GM21367 (cell line): ENCODE measurements around the gene BSN.

Experiments
- ATAC-seq: cut with Tn5 transposase; IDR thresholded peaks from one replicate; pipeline ENCODE4 v1.9.1; 2021; ENCODE audit not compliant: unreplicated experiment

The BSN gene, protein sequence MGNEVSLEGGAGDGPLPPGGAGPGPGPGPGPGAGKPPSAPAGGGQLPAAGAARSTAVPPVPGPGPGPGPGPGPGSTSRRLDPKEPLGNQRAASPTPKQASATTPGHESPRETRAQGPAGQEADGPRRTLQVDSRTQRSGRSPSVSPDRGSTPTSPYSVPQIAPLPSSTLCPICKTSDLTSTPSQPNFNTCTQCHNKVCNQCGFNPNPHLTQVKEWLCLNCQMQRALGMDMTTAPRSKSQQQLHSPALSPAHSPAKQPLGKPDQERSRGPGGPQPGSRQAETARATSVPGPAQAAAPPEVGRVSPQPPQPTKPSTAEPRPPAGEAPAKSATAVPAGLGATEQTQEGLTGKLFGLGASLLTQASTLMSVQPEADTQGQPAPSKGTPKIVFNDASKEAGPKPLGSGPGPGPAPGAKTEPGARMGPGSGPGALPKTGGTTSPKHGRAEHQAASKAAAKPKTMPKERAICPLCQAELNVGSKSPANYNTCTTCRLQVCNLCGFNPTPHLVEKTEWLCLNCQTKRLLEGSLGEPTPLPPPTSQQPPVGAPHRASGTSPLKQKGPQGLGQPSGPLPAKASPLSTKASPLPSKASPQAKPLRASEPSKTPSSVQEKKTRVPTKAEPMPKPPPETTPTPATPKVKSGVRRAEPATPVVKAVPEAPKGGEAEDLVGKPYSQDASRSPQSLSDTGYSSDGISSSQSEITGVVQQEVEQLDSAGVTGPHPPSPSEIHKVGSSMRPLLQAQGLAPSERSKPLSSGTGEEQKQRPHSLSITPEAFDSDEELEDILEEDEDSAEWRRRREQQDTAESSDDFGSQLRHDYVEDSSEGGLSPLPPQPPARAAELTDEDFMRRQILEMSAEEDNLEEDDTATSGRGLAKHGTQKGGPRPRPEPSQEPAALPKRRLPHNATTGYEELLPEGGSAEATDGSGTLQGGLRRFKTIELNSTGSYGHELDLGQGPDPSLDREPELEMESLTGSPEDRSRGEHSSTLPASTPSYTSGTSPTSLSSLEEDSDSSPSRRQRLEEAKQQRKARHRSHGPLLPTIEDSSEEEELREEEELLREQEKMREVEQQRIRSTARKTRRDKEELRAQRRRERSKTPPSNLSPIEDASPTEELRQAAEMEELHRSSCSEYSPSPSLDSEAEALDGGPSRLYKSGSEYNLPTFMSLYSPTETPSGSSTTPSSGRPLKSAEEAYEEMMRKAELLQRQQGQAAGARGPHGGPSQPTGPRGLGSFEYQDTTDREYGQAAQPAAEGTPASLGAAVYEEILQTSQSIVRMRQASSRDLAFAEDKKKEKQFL (N-terminal part only)

DNA sequence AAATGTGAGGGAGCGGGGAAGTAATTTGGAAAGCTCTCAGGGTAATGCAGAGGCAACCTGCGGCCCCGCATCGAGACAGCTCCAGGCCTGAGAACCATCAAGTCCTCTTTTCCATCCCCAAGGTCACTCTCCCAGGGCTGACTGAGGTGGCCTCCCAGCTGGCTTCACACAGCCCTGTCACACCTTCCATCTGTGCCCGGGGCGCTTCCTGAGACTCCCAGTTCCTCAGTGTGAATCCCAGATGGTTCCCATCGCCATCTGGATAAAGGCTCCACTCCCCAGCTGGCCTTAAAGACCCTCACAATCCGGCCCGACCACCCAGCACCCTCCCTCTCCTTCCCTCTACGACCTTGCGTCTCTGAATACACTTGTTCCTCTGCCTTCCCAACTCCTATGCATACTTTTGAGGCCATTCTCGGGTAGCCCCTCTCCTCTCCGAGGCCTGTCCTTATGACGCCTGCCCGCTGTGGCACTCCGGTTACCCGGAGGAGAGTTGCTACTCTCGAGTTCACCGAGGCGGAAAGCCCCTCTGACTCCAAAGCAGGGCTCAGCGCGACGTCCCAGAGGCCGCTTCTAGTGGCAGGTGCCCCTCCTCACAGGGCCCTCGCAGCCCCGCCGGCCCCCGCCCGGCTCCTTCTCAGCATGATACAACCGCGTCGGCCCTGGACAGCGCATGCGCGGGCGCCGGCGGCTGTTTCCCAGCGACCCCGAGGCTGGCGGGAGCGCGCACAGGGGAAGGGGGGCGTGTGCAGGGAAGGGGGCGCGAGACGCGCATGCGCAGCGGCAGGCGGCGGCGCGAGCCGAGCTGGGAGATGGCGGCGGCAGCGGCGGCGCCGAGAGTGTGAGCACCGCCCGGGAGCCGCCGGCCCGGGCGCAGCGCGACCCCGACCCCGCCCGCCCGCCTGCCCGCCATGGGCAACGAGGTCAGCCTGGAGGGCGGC lies at the start of gene BSN:
BSN (plus strand) TSS at position 786 of the 941 bp plus-strand sequence; CDS start at position 912, 126 bp downstream.
- peak; percentile 65 for ATAC-seq

DNA sequence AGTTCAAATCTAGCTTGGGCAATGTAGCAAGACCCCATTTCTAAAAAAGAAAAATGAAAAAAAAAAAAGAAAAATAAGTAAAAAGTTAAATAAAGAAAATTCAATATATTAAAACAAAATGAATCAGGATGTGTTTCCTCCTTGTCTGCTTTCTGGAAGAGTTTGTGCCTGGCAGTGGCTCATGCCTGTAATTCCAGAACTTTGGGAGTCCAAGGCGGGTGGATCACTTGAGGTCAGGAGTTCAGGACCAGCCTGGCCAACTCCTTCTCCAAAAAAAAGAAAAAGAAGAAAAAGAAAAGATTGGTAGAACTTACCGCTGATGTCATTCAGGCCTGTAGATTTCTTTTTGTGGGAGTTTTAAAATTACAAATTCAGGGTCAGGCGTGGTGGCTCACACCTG lies 47.4 kb upstream of the BSN start:
- no peak for ATAC-seq

DNA sequence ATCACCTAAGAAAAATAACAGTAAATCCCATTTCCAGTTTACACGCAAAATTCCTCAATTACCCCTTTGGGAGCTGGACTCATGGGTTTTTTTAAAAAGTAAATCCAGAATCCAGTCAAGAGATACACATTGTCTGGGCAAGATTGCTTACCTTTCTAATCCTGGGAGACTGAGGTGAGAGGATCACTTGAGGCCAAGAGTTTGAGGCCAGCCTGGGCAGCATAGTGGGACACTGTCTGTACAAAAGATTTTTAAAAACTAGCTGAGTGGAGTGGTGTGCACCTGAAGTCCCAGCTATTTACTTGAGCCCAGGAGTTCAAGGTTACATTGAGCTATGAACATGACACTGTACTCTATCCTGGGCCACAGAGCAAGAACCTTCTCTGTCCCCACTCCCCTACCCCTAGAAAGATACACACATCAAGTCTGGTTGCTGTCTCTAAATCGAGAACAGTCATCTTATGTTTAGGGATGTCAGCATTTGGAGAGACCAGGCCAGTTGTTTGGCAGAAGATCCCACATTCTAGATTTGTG lies 45.2 kb upstream of the BSN start:
- no peak for ATAC-seq

DNA sequence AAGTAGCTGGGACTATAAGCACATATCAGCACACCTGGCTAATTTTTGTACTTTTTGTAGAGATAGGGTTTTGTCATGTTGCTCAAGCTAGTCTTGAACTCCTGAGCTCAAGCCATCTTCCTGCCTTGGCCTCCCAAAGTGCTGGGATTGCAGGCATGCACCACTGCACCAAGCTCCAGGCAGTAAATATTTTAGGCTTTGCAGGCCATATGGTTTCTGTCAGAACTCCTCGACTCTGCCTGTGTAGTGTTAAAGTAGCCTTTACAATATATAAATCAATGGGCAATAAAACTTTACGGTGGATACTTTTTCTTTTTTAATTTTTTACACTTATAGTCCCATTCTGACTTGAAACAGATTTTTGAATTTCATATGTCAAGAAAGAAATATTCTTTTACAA lies 42.6 kb upstream of the BSN start:
- ATAC-seq, result no peak

DNA sequence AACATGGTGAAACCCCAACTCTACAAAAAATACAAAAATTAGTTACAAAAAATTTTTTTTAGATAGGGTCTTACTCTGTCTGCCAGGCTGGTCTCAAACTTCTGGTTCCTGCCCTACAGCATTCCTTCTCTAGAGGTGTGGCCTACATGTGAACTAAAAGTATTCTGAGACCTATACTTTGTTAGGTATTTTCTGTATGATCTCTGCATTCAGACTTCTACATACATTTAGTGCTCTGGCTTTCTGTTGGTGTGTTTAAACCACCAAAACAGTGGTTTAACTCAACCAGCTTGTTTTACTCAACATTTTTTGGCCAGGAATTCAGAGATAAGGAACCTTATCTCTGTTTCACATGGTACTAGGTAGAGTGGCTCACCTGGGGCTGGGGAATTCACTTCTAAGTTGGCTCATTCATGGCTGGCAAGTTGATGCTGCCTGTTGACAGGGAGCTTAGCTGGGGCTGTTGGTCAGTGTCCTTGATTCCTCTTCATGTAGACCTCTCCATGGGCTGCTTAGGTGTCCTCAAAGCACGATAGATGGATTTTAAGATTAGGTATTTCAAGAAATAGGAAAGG lies 41.4 kb upstream of the BSN start:
- no peak for ATAC-seq

DNA sequence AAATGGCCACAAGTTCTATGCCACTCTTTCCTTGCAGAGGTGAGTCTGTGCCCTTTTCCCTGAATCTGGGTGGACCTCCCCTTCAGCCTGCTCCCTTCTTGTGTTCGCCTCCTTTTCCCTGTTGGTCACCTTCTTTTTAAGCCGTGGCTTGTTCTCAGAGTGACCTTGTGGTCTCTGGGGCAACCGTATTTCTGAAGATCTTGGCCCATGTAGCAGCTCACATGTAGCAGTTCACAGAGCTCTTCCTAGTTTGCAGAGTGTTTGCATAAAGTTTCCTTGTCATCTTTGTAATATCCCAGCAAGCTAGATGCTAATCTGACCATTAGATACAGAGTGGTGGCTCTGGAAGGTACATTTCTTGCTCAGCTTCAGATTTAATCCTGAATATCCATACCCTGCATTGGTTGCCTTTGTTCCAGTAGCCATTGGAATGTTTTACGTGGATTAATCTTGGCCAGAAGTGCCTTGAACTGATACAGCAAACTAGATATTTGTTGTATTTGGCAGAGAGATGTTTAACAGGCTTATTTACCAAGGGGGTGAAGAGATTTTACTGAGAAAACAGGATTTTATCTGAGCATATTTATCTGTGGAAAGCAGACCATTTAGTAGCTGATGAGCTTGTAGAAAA lies 40.7 kb upstream of the BSN start:
- no peak for ATAC-seq

DNA sequence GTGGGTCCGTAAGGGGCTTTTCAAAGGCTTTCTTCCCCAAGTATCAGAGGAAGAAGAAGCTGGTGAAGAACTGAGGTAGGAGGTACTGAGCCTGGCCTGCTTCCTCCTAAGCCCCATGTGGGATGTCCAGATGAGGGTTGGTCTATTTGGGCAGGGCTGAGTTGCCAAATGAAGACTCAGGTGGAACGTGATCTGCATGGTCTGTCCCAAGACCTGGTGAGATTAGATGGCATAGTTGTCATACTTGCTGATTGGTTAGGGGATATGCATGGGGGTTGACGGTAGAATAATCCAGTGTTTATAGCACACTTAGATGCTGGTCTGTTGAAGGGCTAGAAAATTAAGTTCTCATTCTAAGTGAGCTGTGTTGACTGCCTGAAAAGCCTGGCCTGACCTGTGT lies 36.3 kb upstream of the BSN start:
- ATAC-seq, result no peak

DNA sequence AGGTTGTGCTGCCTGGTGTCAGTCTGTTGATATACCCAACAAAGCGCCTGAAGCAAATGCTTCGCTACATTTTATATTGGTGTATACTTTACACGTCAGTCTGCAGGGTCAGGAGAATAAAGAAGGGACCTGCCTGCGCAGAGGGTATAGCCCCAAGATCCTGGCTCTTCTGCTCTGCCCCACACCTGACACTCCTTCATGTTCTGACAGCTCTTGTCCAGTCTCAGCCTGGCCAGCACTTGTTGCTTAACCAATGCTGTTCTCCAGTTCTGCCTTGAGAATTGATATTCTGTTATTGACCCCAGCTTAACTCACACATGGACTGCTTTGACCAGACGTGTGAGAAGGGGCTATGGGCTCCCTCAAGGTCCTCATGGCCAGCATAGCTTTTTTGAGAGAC lies 35.8 kb upstream of the BSN start:
- no peak for ATAC-seq

DNA sequence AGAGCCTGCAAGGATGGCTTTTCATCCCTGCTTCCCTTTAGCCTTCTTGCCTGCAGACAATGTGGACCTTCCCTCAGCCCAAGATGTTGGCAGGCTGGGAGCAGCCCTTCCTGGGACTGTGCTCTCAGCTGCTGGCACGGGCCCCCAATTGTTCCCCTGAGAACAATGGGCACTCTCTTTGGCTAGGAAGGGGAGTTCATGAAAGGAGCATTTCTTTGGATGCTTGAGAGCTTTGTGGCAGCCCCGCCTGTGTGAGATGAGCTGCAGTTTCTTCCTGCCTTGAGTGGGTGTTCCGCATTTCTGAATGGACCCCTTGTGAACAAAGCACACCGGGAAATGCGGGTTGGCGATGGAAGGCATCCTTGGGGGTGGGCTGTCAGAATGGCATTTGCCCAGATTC lies 35.0 kb upstream of the BSN start:
- ATAC-seq, result no peak

DNA sequence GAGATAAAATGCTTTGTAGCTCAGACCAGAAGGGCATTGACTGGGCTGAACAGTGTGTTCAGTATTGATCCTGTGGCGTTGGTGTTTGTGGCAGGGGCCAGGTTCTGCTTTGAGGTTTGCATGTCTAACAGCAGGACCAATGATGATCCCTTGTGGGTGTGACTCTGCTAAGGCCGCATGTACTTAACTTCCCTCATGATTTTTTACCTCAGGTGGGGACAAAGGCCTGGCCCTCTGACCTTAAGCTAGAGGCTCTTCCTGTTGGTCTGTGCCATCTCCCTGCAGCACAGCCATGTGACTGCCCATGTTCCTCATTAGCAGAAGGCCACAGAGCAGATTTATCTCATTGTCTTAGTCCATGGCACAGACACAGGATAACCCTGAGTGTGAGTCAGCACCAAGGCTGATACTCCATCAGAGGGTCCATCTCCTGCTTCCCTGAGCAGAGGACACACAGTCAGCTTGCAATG lies 34.3 kb upstream of the BSN start:
- no peak for ATAC-seq

DNA sequence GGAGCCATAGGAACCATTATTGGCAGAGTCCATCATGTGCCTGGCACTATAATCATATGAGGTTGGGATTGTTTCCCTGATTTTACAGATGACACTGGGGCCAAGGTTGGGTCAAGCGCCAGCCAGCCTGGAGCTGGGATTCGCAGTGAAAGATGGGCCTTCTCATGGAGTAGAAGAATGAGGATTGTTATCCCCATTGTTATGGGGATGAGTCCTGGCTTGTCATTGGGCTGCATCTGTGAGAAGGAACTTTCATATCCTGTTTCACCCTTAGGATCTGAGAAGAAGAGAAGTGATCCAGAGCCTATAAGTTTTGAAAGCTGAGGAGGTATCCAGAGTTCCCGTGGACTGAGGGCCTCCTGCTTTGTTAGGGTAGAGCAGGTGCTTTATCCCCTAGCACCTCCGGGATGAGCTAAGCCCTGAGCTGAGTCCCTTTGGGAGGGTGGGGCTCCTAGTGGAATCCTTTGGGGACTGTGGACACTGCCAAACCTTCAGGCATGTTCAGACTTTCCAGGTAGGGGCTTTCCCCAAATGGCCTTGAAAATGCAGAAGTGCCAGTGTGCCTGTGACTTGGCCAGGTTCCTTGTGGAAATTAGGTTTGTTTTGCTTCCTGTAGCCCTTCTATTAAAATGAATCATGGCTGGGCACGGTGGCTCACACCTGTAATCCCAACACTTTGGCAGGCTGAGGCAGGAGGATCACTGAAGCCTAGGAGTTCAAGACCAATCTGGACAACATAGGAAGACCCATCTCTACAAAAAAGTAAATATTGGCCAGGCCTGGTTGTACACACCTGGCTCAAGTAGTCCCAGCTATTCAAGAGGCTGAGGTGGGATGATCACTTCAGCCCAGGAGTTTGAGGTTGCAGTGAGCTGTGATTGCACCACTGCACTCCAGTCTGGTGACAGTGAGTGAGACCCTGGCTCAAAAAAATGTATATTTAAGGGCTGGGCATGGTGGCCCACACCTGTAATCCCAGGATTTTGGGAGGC lies 30.2 kb upstream of the BSN start:
- no peak for ATAC-seq

DNA sequence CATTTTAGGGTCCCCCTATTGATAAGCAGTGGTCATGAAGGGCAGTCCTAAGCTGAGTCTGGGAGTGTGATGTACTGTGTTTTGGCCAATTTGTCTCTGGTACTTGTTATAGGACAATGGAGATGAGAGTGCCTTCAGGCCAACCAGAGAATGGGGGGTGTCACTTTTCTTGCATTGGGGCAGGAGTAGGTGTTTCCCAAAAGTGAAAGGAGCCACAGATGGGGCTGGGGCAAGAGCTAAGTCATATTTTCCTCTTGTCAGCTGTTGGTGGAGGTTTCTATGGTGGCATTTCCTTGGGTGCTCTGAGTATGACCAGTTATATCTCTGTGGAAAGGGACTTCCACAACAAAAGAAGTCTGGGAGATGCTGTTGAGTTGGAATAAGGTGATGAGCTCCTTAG lies 24.7 kb upstream of the BSN start:
- no peak for ATAC-seq

DNA sequence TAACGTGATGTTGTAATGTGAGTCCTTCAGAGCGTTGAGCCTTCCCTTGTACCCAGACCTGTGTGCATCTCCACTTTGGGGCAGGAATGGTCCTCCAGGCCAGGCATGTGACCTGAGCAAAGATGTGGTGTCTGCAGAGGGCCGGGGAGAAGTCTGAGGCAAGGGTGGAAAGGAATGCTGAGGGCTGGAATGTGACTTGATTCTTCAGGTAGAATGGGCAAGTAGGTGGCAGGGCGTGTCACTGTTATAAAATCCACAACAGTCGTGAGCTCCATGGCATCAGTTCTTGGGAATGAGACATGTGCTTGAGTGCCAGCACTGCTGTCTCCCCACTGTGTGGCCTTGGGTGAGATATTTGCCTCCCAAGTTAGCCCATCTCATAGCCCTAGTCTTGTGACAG lies 24.0 kb upstream of the BSN start:
- ATAC-seq, result no peak

DNA sequence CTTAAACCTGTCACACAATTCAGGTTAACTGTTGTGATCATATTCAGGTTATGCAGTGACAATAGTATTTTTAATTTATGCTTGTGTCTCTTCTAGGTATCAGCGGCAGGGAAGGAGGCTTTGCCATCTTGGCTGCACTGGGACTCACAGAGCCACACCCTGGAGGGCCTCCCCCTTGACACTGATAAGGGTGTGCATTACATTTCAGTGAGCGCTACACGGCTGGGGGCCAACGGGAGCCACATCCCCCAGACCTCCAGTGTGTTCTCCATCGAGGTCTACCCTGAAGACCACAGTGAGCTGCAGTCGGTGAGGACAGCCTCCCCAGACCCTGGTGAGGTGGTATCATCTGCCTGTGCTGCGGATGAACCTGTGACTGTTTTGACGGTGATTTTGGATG lies 23.6 kb upstream of the BSN start:
- no peak for ATAC-seq

DNA sequence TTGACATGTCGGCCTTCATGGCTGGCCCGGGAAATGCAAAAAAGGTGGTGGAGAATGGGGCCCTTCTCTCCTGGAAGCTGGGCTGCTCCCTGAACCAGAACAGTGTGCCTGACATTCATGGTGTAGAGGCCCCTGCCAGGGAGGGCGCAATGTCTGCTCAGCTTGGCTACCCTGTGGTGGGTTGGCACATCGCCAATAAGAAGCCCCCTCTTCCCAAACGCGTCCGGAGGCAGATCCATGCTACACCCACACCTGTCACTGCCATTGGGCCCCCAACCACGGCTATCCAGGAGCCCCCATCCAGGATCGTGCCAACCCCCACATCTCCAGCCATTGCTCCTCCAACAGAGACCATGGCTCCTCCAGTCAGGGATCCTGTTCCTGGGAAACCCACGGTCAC lies 23.1 kb upstream of the BSN start:
- no peak for ATAC-seq

DNA sequence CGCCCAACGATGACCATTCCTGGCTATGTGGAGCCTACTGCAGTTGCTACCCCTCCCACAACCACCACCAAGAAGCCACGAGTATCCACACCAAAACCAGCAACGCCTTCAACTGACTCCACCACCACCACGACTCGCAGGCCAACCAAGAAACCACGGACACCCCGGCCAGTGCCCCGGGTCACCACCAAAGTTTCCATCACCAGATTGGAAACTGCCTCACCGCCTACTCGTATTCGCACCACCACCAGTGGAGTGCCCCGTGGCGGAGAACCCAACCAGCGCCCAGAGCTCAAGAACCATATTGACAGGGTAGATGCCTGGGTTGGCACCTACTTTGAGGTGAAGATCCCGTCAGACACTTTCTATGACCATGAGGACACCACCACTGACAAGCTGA lies 22.6 kb upstream of the BSN start:
- ATAC-seq, result no peak

DNA sequence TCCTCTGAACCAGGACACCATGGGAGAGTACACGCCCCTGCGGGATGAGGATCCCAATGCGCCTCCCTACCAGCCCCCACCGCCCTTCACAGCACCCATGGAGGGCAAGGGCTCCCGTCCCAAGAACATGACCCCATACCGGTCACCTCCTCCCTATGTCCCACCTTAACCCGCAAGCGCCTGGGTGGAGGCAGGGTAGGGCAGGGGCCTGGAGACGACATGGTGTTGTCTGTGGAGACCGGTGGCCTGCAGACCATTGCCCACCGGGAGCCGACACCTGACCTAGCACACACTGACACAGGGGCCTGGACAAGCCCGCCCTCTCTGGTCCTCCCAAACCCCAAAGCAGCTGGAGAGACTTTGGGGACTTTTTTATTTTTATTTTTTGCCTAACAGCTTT lies 21.2 kb upstream of the BSN start:
- no peak for ATAC-seq
